ENCODE data around the gene WSCD2. TPM values are rescaled to one million over a fixed set of nuclear protein-coding genes. Genes with fewer than 3 reads are reported as not detected.

The WSCD2 gene
- polyA plus RNA-seq, 3 donors, result not detected

- Mint-ChIP-seq H3K4me1 (no peaks in the 10 kb centered on the region), H3K9me3 (peaks cover 0 to 5% (median 0%) of the 10 kb centered on the region in 7 donors), H3K27ac (no peak overlapping the region), H3K27me3 (ENCODE audit: low read depth in 3 of 3) (peaks cover 16 to 24% (median 21%) of the 10 kb centered on the region in 3 donors), H3K4me3 (no peak overlapping the region), H3K36me3 (no peaks in the 10 kb centered on the region)
- Histone ChIP-seq H3K9ac (ENCODE audit: insufficient read depth, low read length, poor library complexity, severe bottlenecking) (no peak overlapping the region), H2AFZ (ENCODE audit: insufficient read depth, low read depth, low read length, poor library complexity, severe bottlenecking) (no peak overlapping the region), H3K27ac (ENCODE audit: low read depth in 1 of 2, low read length in 2 of 2) (no peak overlapping the region), H4K20me1 (ENCODE audit: insufficient read depth, low read length) (no peaks in the 10 kb centered on the region), H3K27me3 (ENCODE audit: control insufficient read depth in 2 of 2, insufficient read depth in 2 of 2, low read length in 2 of 2) (peaks cover 4 to 10% of the 10 kb centered on the region in 2 donors), H3K4me2 (replicated peaks; ENCODE audit: extremely low read depth, low read length, poor library complexity, severe bottlenecking) (no peak overlapping the region), H3K4me3 (replicated peaks in 1 of 3; ENCODE audit: low read depth in 2 of 3, low read length in 3 of 3) (no peak overlapping the region), H3K36me3 (replicated peaks in 1 of 2; ENCODE audit: control insufficient read depth in 1 of 2, insufficient read depth in 2 of 2, low read length in 2 of 2) (no peaks in the 10 kb centered on the region), H3K9me3 (replicated peaks in 1 of 2; ENCODE audit: control insufficient read depth in 1 of 2, insufficient read depth in 1 of 2, low read length in 2 of 2) (no peaks in the 10 kb centered on the region), H3K79me2 (ENCODE audit: insufficient read depth, low read length) (no peaks in the 10 kb centered on the region), H3K4me1 (ENCODE audit: control insufficient read depth in 1 of 2, insufficient read depth in 2 of 2, low read length in 2 of 2) (no peaks in the 10 kb centered on the region)
- intact Hi-C loops (cut with micrococcal nuclease), result loop anchor here in 1 of 2 donors (10.0 kb wide), 1 partner anchor 218 kb away; no protein-coding TSS in a partner anchor
- DNase-seq, result no peak
- no CpG with 5 or more reads among the region's 1 CpG for WGBS (ENCODE audit: insufficient coverage)
- TF ChIP-seq CTCF (IDR thresholded peaks at IDR 0.05), result no peak
Observed at GRCh38 chr12:108236366-108236765, 107.3 kb downstream of the WSCD2 start.

- H3K27ac Mint-ChIP-seq, result no peak overlapping the region
- H3K4me3 Mint-ChIP-seq, result no peak overlapping the region
- WGBS (ENCODE audit: insufficient coverage), result 100% methylated on average over 1 of the region's 3 CpGs
- DNase-seq, result no peak
- H3K4me1 ChIP-seq (ENCODE audit: control insufficient read depth in 1 of 2, insufficient read depth in 2 of 2, low read length in 2 of 2), result no peaks in the 10 kb centered on the region
- no peak overlapping the region for H3K4me3 ChIP-seq (replicated peaks in 1 of 3; ENCODE audit: low read depth in 2 of 3, low read length in 3 of 3)
- intact Hi-C loops (cut with micrococcal nuclease), result loop anchor here in 1 of 2 donors (10.0 kb wide), 1 partner anchor 218 kb away; no protein-coding TSS in a partner anchor
- no peak overlapping the region for H2AFZ ChIP-seq (ENCODE audit: insufficient read depth, low read depth, low read length, poor library complexity, severe bottlenecking)
- H3K9me3 ChIP-seq (replicated peaks in 1 of 2; ENCODE audit: control insufficient read depth in 1 of 2, insufficient read depth in 1 of 2, low read length in 2 of 2), result no peaks in the 10 kb centered on the region
- no peaks in the 10 kb centered on the region for H3K36me3 ChIP-seq (replicated peaks in 1 of 2; ENCODE audit: control insufficient read depth in 1 of 2, insufficient read depth in 2 of 2, low read length in 2 of 2)
- no peaks in the 10 kb centered on the region for H3K4me1 Mint-ChIP-seq
- no peaks in the 10 kb centered on the region for H4K20me1 ChIP-seq (ENCODE audit: insufficient read depth, low read length)
- no peak overlapping the region for H3K9ac ChIP-seq (ENCODE audit: insufficient read depth, low read length, poor library complexity, severe bottlenecking)
- peaks cover 16 to 20% (median 18%) of the 10 kb centered on the region in 3 donors for H3K27me3 Mint-ChIP-seq (ENCODE audit: low read depth in 3 of 3)
- H3K36me3 Mint-ChIP-seq, result no peaks in the 10 kb centered on the region
- no peaks in the 10 kb centered on the region for H3K79me2 ChIP-seq (ENCODE audit: insufficient read depth, low read length)
- no peak overlapping the region for H3K4me2 ChIP-seq (replicated peaks; ENCODE audit: extremely low read depth, low read length, poor library complexity, severe bottlenecking)
- TF ChIP-seq CTCF (IDR thresholded peaks at IDR 0.05), result no peak
- H3K9me3 Mint-ChIP-seq, result peaks cover 0 to 5% (median 0%) of the 10 kb centered on the region in 7 donors
- H3K27ac ChIP-seq (ENCODE audit: low read depth in 1 of 2, low read length in 2 of 2), result no peak overlapping the region
- peaks cover 4 to 10% of the 10 kb centered on the region in 2 donors for H3K27me3 ChIP-seq (ENCODE audit: control insufficient read depth in 2 of 2, insufficient read depth in 2 of 2, low read length in 2 of 2)
Observed at GRCh38 chr12:108237272-108237671, 108.2 kb downstream of the WSCD2 start.
